NT2/D1 (cell line): Measurements from ENCODE around the gene STRBP.

ENCODE experiments used
- SUZ12 ChIP-seq: IDR thresholded peaks from 2 replicates; pipeline ENCODE4 v1.6.1; 2011; ENCODE audit not compliant: insufficient read length, insufficient read depth; ENCODE audit errors: extremely low read depth
- YY1 ChIP-seq: IDR thresholded peaks from 2 replicates; pipeline ENCODE4 v1.6.1; 2011; ENCODE audit not compliant: insufficient read length, insufficient read depth
- ZNF274 ChIP-seq: IDR thresholded peaks from 2 replicates; pipeline ENCODE4 v1.6.1; 2011; ENCODE audit warnings: mild to moderate bottlenecking, low read depth, low read length

- TF ChIP-seq ZNF274 (no peak), YY1 (no peak), SUZ12 (no peak)
Measured at GRCh38 chr9:123162360-123162759, 106.0 kb downstream of the STRBP start.
